ENCODE results near the gene NXPH3. TPM values are rescaled to one million over a fixed set of nuclear protein-coding genes. Genes with fewer than 3 reads are reported as not detected.

NXPH3 gene
- total and polyA plus RNA-seq, 8 donors, result 1.0 to 2.7 (median 1.2) TPM

- no peak overlapping the region for H3K27ac ChIP-seq
- no peaks in the 10 kb centered on the region for H3K36me3 ChIP-seq
- ATAC-seq (no peak), DNase-seq (no peak)
- no peak overlapping the region for H3K4me3 ChIP-seq
- no peaks in the 10 kb centered on the region for H3K9me3 ChIP-seq
- H3K4me1 ChIP-seq, result peaks cover 8 to 32% of the 10 kb centered on the region in 2 donors
- TF ChIP-seq, protein P1, sequence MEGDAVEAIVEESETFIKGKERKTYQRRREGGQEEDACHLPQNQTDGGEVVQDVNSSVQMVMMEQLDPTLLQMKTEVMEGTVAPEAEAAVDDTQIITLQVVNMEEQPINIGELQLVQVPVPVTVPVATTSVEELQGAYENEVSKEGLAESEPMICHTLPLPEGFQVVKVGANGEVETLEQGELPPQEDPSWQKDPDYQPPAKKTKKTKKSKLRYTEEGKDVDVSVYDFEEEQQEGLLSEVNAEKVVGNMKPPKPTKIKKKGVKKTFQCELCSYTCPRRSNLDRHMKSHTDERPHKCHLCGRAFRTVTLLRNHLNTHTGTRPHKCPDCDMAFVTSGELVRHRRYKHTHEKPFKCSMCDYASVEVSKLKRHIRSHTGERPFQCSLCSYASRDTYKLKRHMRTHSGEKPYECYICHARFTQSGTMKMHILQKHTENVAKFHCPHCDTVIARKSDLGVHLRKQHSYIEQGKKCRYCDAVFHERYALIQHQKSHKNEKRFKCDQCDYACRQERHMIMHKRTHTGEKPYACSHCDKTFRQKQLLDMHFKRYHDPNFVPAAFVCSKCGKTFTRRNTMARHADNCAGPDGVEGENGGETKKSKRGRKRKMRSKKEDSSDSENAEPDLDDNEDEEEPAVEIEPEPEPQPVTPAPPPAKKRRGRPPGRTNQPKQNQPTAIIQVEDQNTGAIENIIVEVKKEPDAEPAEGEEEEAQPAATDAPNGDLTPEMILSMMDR (IDR thresholded peaks at IDR 0.05), result no peak
- intact Hi-C loops (cut with DNase I), result loop anchor here (10.0 kb wide), 3 partner anchors 116 to 276 kb away; partner anchors contain the start of gene KAT7 (in 1 of the 2)
- peaks cover 0 to 40% of the 10 kb centered on the region in 2 donors for H3K27me3 ChIP-seq
Measured at GRCh38 chr17:49578952-49579500, 3.4 kb downstream of the NXPH3 start.

- intact Hi-C loops (cut with DNase I), result loop anchor here (10.0 kb wide), 3 partner anchors 115 to 275 kb away; partner anchors contain the start of gene KAT7 (in 1 of the 2)
Measured at GRCh38 chr17:49579522-49579921, 3.9 kb downstream of the NXPH3 start.

DNA sequence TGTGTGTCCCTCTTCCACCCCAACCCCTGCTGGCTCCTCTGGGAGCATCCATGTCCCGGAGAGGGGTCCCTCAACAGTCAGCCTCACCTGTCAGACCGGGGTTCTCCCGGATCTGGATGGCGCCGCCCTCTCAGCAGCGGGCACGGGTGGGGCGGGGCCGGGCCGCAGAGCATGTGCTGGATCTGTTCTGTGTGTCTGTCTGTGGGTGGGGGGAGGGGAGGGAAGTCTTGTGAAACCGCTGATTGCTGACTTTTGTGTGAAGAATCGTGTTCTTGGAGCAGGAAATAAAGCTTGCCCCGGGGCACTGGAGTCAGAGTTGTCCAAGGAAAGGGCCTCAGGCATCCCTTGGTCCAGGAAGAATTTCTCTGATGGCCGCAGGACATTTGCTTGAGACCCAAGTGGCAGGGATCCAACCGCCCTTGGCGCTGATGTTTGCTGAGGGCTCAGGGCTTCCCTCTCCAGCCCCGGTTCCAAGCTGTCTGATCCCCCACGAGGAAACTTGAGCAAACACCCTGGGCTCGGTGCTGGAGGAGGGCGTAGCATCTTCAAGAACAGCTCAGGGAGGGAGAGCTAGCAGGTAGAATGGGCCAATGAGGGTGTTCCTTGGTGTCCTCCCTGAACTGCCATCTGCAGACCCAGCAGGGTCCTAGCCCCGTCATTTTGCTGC lies 4.5 kb downstream of the NXPH3 start:
- Histone ChIP-seq H3K27me3 (peaks cover 0 to 29% of the 10 kb centered on the region in 2 donors), H3K9me3 (no peaks in the 10 kb centered on the region), H3K4me1 (peaks cover 8 to 23% of the 10 kb centered on the region in 2 donors), H3K36me3 (no peaks in the 10 kb centered on the region), H3K4me3 (no peak overlapping the region), H3K27ac (no peak overlapping the region)
- no peak for DNase-seq
- no peak for ATAC-seq
- TF ChIP-seq, protein P1 (IDR thresholded peaks at IDR 0.05), result no peak
- intact Hi-C loops (cut with DNase I), result no loop called here

More at GRCh38 chr17:49579522-49579921, 3.9 kb downstream of the NXPH3 start:
- Histone ChIP-seq H3K9me3 (no peaks in the 10 kb centered on the region), H3K4me3 (no peak overlapping the region), H3K27me3 (peaks cover 0 to 35% of the 10 kb centered on the region in 2 donors), H3K4me1 (peaks cover 8 to 27% of the 10 kb centered on the region in 2 donors), H3K36me3 (no peaks in the 10 kb centered on the region), H3K27ac (no peak overlapping the region)
- TF ChIP-seq, protein P1 (IDR thresholded peaks at IDR 0.05), result no peak
- DNase-seq (no peak), ATAC-seq (no peak)

DNA sequence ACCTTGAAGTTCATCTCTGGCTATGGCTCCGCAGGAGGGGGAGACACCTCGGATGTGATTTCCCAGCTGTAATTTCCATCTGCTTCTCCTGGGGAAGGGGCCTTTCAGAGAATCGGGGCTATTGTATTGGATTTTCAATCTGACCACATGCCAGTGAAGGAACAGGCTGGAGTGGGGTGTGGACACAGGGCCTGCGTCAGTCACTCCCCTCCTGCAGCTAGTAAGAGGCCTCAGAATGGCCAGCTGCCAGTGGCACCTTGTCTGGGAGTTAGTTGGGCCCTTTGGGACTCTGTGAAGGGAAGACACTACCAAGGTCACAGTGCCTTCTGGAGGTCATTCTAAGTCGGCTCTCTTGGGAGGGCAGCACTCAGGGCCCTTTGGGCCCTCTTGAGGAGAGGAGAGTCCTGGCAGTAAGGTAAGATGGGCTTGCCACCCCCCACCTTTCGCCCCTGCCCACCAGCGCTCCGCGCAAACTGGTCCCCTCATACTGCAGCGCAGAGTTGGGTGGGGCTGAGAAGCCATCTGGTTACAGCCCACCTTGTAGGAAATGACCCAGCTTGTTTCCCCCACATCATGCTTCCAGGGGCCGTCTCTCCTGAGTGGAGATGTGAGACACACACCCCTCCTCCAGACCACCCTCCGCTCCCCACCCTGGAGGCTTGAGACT lies 5.4 kb downstream of the NXPH3 start:
- Histone ChIP-seq H3K36me3 (no peaks in the 10 kb centered on the region), H3K27me3 (peaks cover 0 to 19% of the 10 kb centered on the region in 2 donors), H3K4me3 (no peak overlapping the region), H3K4me1 (peaks cover 5 to 14% of the 10 kb centered on the region in 2 donors), H3K27ac (no peak overlapping the region), H3K9me3 (no peaks in the 10 kb centered on the region)
- no peak for ATAC-seq
- DNase-seq, result no peak
- intact Hi-C loops (cut with DNase I), result no loop called here
- TF ChIP-seq, protein P1 (IDR thresholded peaks at IDR 0.05), result no peak

DNA sequence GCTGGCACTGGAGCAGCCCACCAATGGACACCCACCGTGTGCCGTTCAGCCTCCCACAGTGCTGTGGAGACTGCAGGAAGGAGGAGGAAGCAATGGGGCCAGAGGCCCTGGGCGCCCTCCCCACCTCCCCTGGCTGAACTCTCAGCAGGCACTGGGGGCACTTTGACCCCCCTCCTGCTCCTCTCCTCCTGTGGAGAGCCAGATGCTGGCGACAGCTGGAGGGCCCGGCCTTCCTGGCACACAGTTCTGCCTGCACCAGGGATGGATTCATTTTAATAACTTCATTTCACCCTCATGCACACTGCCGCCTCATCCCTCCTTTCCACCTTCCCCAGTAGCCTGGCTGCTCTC lies 6.0 kb downstream of the NXPH3 start:
- ATAC-seq (no peak), DNase-seq (no peak)
- peaks cover 0 to 14% of the 10 kb centered on the region in 2 donors for H3K27me3 ChIP-seq
- intact Hi-C loops (cut with DNase I), result no loop called here
- TF ChIP-seq, protein P1 (IDR thresholded peaks at IDR 0.05), result no peak
- H3K36me3 ChIP-seq, result no peaks in the 10 kb centered on the region
- H3K9me3 ChIP-seq, result no peaks in the 10 kb centered on the region
- peaks cover 5 to 9% of the 10 kb centered on the region in 2 donors for H3K4me1 ChIP-seq
- no peak overlapping the region for H3K4me3 ChIP-seq
- H3K27ac ChIP-seq, result no peak overlapping the region
